Parathyroid adenoma (tissue), 2 donors: Measurements from ENCODE around the gene ALKBH6.

Experiments used
- H2AFZ ChIP-seq: fragments of 300-600 bp; sonication (generic); one replicate; pipeline ENCODE4 v1.7.0; 2017; ENCODE audit warnings: antibody characterized with exemption, mild to moderate bottlenecking
- H3K27ac ChIP-seq: fragments of 300-600 bp; sonication (generic); one replicate; pipeline ENCODE4 v1.7.0; 2017
- H3K27me3 ChIP-seq: fragments of 300-600 bp; sonication (generic); one replicate; pipeline ENCODE4 v1.7.0; 2017; ENCODE audit warnings: low read length; ENCODE audit not compliant: control insufficient read depth, insufficient read depth
- H3K36me3 ChIP-seq: fragments of 300-600 bp; sonication (generic); one replicate; pipeline ENCODE4 v1.7.0; 2017; ENCODE audit warnings: low read length; ENCODE audit not compliant: control insufficient read depth, insufficient read depth
- H3K4me1 ChIP-seq: fragments of 300-600 bp; sonication (generic); one replicate; pipeline ENCODE4 v1.7.0; 2017; ENCODE audit warnings: control low read depth
- H3K4me2 ChIP-seq: fragments of 300-600 bp; sonication (generic); one replicate; pipeline ENCODE4 v1.7.0; 2017; ENCODE audit warnings: low read length
- H3K4me3 ChIP-seq: fragments of 300-600 bp; sonication (generic); one replicate; pipeline ENCODE4 v1.7.0; 2017; ENCODE audit warnings: low read depth, low read length
- H3K79me2 ChIP-seq: fragments of 300-600 bp; sonication (generic); one replicate; pipeline ENCODE4 v1.7.0; 2017; ENCODE audit warnings: control low read depth
- H3K9ac ChIP-seq: fragments of 300-600 bp; sonication (generic); one replicate; pipeline ENCODE4 v1.7.0; 2017; ENCODE audit warnings: mild to moderate bottlenecking
- H3K9me3 ChIP-seq: fragments of 300-600 bp; sonication (generic); one replicate; pipeline ENCODE4 v1.7.0; 2017; ENCODE audit warnings: low read length; ENCODE audit not compliant: control insufficient read depth
- TF ChIP-seq, protein P1 (sequence below): fragments of 300-600 bp; sonication (generic); IDR thresholded peaks from one replicate; pipeline ENCODE4 v1.7.0; 2017; ENCODE audit warnings: antibody characterized with exemption, mild to moderate bottlenecking
- donor health status: primary hyperparathyroidism.

ALKBH6 gene

DNA sequence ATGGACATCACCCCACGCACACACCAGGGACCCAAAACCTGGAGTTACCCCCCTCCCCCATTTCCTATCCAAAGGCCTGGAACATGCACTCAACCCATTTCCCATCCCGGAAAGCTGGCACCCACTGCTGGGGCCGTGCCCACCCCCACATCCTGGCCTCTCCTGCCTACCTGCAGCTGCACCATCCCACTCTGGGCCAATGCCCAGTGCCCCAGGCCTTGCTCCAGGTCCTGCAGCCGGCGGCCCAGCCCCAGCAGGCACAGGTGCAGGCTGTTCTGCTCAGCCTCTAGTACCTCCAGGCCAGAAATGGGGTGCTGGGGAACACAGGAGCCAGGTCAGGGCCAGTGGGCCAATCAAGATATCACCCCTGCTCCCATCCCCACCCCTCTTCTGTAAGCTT lies 7.1 kb downstream of the ALKBH6 start:
- H2AFZ ChIP-seq: no peak overlapping the region
- H3K4me3 ChIP-seq: no peak overlapping the region
- no peaks in the 10 kb centered on the region for H3K27me3 ChIP-seq
- TF ChIP-seq, protein P1, sequence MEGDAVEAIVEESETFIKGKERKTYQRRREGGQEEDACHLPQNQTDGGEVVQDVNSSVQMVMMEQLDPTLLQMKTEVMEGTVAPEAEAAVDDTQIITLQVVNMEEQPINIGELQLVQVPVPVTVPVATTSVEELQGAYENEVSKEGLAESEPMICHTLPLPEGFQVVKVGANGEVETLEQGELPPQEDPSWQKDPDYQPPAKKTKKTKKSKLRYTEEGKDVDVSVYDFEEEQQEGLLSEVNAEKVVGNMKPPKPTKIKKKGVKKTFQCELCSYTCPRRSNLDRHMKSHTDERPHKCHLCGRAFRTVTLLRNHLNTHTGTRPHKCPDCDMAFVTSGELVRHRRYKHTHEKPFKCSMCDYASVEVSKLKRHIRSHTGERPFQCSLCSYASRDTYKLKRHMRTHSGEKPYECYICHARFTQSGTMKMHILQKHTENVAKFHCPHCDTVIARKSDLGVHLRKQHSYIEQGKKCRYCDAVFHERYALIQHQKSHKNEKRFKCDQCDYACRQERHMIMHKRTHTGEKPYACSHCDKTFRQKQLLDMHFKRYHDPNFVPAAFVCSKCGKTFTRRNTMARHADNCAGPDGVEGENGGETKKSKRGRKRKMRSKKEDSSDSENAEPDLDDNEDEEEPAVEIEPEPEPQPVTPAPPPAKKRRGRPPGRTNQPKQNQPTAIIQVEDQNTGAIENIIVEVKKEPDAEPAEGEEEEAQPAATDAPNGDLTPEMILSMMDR: no peak
- no peak overlapping the region for H3K9ac ChIP-seq
- peak overlapping the region; percentile 89 for H3K27ac ChIP-seq
- no peaks in the 10 kb centered on the region for H3K79me2 ChIP-seq
- no peak overlapping the region for H3K4me2 ChIP-seq
- H3K4me1 ChIP-seq: peaks cover 2% of the 10 kb centered on the region
- no peaks in the 10 kb centered on the region for H3K9me3 ChIP-seq
- H3K36me3 ChIP-seq: no peaks in the 10 kb centered on the region

DNA sequence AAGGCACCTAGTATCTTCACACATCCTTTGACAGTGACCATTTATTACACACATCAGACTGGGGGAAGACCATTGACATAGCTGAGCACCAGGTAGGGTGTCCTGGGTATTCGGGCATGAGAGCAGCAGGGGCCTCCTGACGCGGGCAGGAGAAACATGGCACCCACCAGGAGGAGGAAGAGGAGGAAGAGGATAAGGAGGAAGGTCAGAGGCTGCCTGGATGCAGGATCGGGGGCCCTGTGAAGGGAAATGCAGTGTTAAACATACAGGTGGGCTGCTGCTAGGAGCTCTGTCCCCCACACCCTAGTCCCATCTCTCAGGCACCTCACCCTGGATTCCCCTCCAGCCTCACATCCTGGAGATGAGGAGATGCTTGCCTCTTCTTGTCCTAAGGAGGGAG lies 10.7 kb downstream of the ALKBH6 start:
- Histone ChIP-seq H3K27me3 (no peaks in the 10 kb centered on the region), H3K4me1 (peaks cover 11% of the 10 kb centered on the region), H2AFZ (no peak overlapping the region), H3K4me3 (no peak overlapping the region), H3K9ac (no peak overlapping the region), H3K27ac (no peak overlapping the region), H3K9me3 (no peaks in the 10 kb centered on the region), H3K36me3 (no peaks in the 10 kb centered on the region), H3K79me2 (peaks cover 3% of the 10 kb centered on the region), H3K4me2 (no peak overlapping the region)
- TF ChIP-seq, protein P1: no peak

DNA sequence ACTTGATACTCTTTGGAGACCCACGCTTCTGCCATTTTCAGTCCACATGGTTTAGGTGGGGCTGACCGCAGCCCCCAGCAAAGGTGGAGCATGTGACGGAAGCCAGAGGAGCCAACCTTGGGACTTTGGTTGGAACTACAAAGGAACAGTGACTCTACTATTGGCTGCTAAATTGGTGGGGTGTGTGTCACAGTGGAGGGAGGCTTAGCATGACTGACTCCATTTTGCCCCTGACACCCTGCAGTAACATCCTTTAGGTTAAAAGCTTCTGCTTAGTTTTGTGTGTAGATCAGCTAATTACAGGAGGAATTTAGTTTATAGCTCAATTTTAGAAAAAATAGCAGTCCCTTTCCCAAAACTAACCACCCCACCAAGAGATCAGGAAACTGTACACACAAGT lies 12.4 kb downstream of the ALKBH6 start:
- Histone ChIP-seq H3K9me3 (no peaks in the 10 kb centered on the region), H3K4me1 (peaks cover 9% of the 10 kb centered on the region), H3K79me2 (peaks cover 4% of the 10 kb centered on the region), H3K27me3 (no peaks in the 10 kb centered on the region), H3K4me2 (no peak overlapping the region), H3K36me3 (no peaks in the 10 kb centered on the region), H3K27ac (no peak overlapping the region), H2AFZ (no peak overlapping the region), H3K4me3 (no peak overlapping the region), H3K9ac (no peak overlapping the region)
- TF ChIP-seq, protein P1: no peak

DNA sequence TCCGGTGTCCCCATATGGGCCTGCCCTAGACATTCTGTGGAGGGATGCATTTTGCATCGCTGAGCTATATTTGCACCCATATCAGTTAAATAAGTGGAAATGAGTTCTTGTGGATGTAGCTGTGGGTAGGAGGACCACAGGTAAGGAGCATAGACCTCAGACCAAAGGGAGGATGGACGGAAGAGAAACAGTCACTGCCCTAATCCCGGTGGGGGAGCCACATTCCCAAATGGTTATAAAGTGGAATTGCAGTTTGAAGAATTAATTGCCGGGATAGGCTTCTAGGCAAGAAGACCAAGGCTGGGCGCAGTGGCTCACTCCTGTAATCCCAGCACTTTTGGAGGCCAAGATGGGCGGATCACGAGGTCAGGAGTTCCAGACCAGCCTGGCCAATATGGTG lies 17.2 kb downstream of the ALKBH6 start:
- no peaks in the 10 kb centered on the region for H3K9me3 ChIP-seq

More for the DNA sequence above, 17.2 kb downstream of the ALKBH6 start:
- Histone ChIP-seq H3K9ac (no peak overlapping the region), H3K27me3 (no peaks in the 10 kb centered on the region), H2AFZ (no peak overlapping the region), H3K27ac (no peak overlapping the region), H3K79me2 (peaks cover 20% of the 10 kb centered on the region), H3K36me3 (no peaks in the 10 kb centered on the region), H3K4me1 (peaks cover 16% of the 10 kb centered on the region), H3K4me3 (no peak overlapping the region), H3K4me2 (no peak overlapping the region)
- TF ChIP-seq, protein P1: no peak
